ENCODE data around the gene PSME3IP1.
A peak's percentile ranks its signal among the peaks of the same experiment; 100 is the strongest.

- peak; percentile 71 for TF ChIP-seq CTCF (IDR thresholded peaks at IDR 0.05; ENCODE audit: low read depth, low read length)
- no peak for TF ChIP-seq POLR2A (IDR thresholded peaks at IDR 0.05; ENCODE audit: extremely low read depth, insufficient read length)
- peak; percentile 57 for TF ChIP-seq MAX (IDR thresholded peaks at IDR 0.05; ENCODE audit: low read depth, low read length)
- 0 out of 2 replicates have a peak, but pooled peaks have one; percentile 25 for TF ChIP-seq MYC (IDR thresholded peaks at IDR 0.05; ENCODE audit: low read depth, low read length)
Observed at GRCh38 chr16:57167953-57168352, 17.9 kb downstream of the PSME3IP1 start.

Measured in NB4 (cell line).